HG03139 (cell line): ENCODE data around the gene PDZK1IP1.
"Not testable (repeated sequence)": the region's sequence is repeated elsewhere in the genome, so short reads cannot be mapped to it uniquely, and the experiment has no call there.

Experiments
- ATAC-seq: cut with Tn5 transposase; IDR thresholded peaks from one replicate; pipeline ENCODE4 v1.9.1; 2021; ENCODE audit not compliant: unreplicated experiment

PDZK1IP1 gene

DNA sequence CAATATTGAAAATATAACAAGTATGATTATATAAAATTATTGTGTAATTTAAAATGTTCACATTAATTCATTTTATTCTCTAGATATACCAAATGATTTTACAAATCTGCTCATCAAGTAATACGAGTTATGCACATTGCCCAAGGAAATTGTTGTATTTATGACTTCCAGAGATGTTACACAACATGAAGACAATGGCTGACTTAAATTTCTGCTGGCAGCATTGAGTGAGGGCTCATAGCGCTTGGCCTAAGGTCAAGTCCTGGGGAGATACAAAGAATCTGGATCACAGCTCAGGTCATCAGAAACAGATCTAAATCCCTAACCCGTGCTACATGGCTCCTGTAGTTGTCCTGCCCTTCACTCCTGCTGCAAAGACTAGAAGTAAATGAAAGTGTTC, 49.5 kb downstream of the PDZK1IP1 start:
- not testable (repeated sequence) for ATAC-seq

DNA sequence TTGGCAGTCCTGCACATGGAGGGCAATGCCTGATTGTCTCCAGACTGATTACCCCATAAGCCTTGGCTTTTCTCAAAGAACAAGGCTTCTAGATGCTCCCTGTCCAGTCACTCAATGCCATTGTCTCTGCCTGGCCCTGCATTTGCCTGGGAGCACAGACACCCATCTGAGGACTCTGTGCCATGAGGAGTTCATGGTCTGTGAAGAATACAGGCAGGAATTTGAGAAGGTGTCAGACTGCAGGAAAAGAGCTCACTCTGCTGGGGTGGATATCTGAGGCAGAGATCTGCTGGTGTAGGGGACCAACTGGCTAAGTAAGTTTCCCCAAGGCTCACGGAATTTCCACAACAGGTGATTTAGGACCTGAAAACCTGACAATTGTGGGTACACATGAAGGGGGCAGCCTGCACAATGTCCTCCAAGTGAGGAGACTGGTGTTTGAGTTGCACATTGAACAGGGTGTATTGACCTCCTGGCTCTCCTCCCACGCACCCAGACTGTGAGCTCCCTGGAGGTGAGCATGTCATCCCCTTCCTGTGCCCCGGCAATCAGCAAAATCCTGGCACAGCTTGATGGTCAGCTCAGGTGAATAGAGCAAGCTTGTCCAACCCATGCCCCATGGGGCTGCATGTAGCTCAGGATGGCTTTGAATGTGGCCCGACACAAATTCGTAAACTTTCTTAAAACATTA, 51.8 kb downstream of the PDZK1IP1 start:
- ATAC-seq: no peak

DNA sequence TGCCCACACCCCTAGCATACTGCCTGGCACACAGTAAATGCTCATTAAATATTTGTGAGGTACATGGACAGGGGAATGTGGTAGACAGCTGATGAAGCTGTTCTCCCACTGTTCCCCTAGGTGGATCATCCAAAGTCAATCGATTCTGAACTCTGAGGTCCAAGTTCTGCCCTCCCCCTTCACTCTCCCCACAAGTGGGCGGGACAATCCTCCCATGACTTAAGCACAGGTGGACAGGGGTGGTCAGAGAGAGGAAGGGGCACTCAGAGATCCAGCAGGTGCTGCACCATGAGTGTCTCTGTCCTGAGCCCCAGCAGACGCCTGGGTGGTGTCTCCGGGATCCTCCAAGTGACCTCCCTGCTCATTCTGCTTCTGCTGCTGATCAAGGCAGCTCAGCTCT, 52.6 kb downstream of the PDZK1IP1 start, which contains the start of gene CYP4A22:
TSS of gene CYP4A22 (plus strand) at position 244 of the 400 bp plus-strand sequence. CDS start at position 289, 45 bp downstream.
- ATAC-seq: no peak
